ENCODE results near the gene MTHFD2L. TPM values are rescaled to one million over a fixed set of nuclear protein-coding genes. Genes with fewer than 3 reads are reported as not detected.

The MTHFD2L gene
- total and polyA plus RNA-seq, 2 donors (not counting 3 experiments of a cell fraction or from before 2014, with no cell fraction given): 6.9 to 15.2 TPM

- dilution Hi-C loops (cut with MboI; ENCODE audit: extremely low pct_ligation_motif_present, low sequenced_read_pairs): no loop called here
- Histone ChIP-seq H3K4me3 (replicated peaks in 1 of 3; ENCODE audit: insufficient read depth in 1 of 3, low read depth in 1 of 3, low read length in 3 of 3) (no peak overlapping the region), H3K9me3 (replicated peaks; ENCODE audit: control insufficient read depth, insufficient read depth, low read length) (no peaks in the 10 kb centered on the region), H3K9me1 (replicated peaks; ENCODE audit: control insufficient read depth, extremely low read depth, insufficient read depth, low read length) (no peaks in the 10 kb centered on the region), H3K36me3 (ENCODE audit: control insufficient read depth in 2 of 2, extremely low read depth in 1 of 2, insufficient read depth in 2 of 2, low read length in 2 of 2) (no peaks in the 10 kb centered on the region), H3K79me2 (ENCODE audit: control insufficient read depth, insufficient read depth, low read length) (no peaks in the 10 kb centered on the region), H3K27ac (ENCODE audit: insufficient read depth, low read depth, low read length) (no peak overlapping the region), H4K20me1 (replicated peaks; ENCODE audit: control insufficient read depth, extremely low read depth, insufficient read depth, low read length) (no peaks in the 10 kb centered on the region), H3K27me3 (ENCODE audit: control insufficient read depth in 2 of 2, insufficient read depth in 2 of 2, low read length in 2 of 2) (no peaks in the 10 kb centered on the region), H3K4me2 (ENCODE audit: insufficient read depth, low read length) (no peak overlapping the region), H3K4me1 (ENCODE audit: control insufficient read depth, extremely low read depth, insufficient read depth, low read length) (no peaks in the 10 kb centered on the region), H3K9ac (replicated peaks; ENCODE audit: extremely low read depth, insufficient read depth, low read length) (no peak overlapping the region), H2AFZ (ENCODE audit: low read depth, low read length) (no peak overlapping the region)
- ChIA-PET CTCF (interaction anchor here (1.0 to 1.4 kb wide), 3 partner anchors 11 to 104 kb away, joined by 3 to 5 read pairs (median 4); no protein-coding TSS in a partner anchor), POLR2A (no interaction called here)
- no TSS peak for BruUV-seq (replicated peaks)
- intact Hi-C loops (cut with micrococcal nuclease): no loop called here
- TF ChIP-seq GATA2 (IDR thresholded peaks at IDR 0.05; ENCODE audit: insufficient read depth, insufficient read length, low read depth, low read length) (no peak), POLR2AphosphoS5 (IDR thresholded peaks at IDR 0.05; ENCODE audit: insufficient read depth, low read depth, low read length) (no peak), CTCF (IDR thresholded peaks at IDR 0.05; ENCODE audit: extremely low read depth in 1 of 2, insufficient read depth in 1 of 2, low read depth in 1 of 2, low read length in 2 of 2) (no peak), FOS (IDR thresholded peaks at IDR 0.05; ENCODE audit: borderline replicate concordance, insufficient read depth, low read length) (no peak), MYC (IDR thresholded peaks at IDR 0.05; ENCODE audit: low read depth, low read length) (no peak), EZH2 (IDR thresholded peaks at IDR 0.05; ENCODE audit: borderline replicate concordance, low read depth, low read length, severe bottlenecking) (no peak), MAX (IDR thresholded peaks at IDR 0.05; ENCODE audit: insufficient read depth, insufficient read length) (no peak), JUN (IDR thresholded peaks at IDR 0.05; ENCODE audit: borderline replicate concordance, insufficient read depth, insufficient read length, low read depth) (no peak), POLR2A (IDR thresholded peaks at IDR 0.05; ENCODE audit: low read depth, low read length) (no peak)
- FAIRE-seq (no peak), DNase-seq (ENCODE audit: low read depth, low spot score) (no peak)
Measured at GRCh38 chr4:74292111-74292870, 134.4 kb downstream of the MTHFD2L start.
